Measurements from ENCODE around the gene OXLD1.

The OXLD1 gene

DNA sequence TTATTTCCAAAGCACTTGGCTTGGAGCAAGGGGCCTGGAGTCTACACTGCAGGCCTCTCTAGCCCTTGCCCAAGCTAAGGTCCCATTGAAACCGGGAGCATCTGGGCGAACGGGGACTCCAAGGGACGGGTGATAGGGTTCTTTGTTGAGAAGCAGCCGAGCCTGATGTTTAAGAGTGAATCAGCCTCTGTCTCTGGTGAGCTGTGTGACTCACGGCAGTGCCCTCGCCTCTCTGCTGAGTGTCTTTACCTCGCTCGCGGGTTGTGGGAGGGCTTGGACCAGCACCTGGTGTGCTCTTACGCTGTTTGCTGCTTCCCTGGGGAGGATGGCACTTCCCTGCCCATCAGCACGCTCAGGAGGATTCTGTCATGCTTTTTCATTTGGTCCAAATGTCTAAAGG lies 18.7 kb upstream of the OXLD1 start:
- no peak for DNase-seq (ENCODE audit: low read depth)
- TF ChIP-seq, protein P1, sequence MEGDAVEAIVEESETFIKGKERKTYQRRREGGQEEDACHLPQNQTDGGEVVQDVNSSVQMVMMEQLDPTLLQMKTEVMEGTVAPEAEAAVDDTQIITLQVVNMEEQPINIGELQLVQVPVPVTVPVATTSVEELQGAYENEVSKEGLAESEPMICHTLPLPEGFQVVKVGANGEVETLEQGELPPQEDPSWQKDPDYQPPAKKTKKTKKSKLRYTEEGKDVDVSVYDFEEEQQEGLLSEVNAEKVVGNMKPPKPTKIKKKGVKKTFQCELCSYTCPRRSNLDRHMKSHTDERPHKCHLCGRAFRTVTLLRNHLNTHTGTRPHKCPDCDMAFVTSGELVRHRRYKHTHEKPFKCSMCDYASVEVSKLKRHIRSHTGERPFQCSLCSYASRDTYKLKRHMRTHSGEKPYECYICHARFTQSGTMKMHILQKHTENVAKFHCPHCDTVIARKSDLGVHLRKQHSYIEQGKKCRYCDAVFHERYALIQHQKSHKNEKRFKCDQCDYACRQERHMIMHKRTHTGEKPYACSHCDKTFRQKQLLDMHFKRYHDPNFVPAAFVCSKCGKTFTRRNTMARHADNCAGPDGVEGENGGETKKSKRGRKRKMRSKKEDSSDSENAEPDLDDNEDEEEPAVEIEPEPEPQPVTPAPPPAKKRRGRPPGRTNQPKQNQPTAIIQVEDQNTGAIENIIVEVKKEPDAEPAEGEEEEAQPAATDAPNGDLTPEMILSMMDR (conservative IDR thresholded peaks at IDR 0.05; ENCODE audit: low read depth, low read length) = no peak

DNA sequence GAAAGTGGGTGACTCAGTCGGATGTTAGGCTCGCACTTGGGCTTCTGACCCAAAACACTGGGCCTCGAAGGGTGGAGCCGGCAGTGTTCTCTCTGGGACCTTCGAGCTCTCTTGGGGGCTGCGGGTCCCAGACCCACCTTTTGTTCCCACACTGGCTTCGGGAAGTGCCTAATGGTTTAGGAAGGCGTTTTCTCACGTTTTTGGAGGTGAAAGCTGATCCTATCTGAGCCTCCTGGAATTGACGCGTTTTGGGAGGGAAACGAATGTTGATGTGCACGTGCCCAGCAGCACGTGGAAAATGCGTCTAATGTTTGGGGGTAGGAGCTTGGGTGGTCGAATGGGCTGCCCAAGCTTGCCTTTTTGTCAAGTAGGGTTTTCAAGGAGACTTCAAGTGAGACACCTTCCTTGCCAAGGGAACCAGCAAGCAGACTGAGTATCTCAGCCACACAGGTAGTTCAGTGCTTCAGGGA lies 18.1 kb upstream of the OXLD1 start:
- DNase-seq (ENCODE audit: low read depth) = no peak
- H3K4me3 ChIP-seq (ENCODE audit: low read length) = peak overlapping the region; percentile 90
- TF ChIP-seq, protein P1 (conservative IDR thresholded peaks at IDR 0.05; ENCODE audit: low read depth, low read length) = no peak

More for the DNA sequence above, 18.7 kb upstream of the OXLD1 start:
- peak overlapping the region; percentile 90 for H3K4me3 ChIP-seq (ENCODE audit: low read length)

GRCh38 chr17:81683584-81684441 lies 17.4 kb upstream of the OXLD1 start, which contains the start of the genes ARL16 and HGS:
ARL16 (minus strand) TSS chr17:81683797; CDS start chr17:81683753, 44 bp downstream.
HGS (plus strand) TSS chr17:81684011; CDS start chr17:81684067, 56 bp downstream.
- peak within 1 kb of the TSS; percentile 90 for H3K4me3 ChIP-seq (ENCODE audit: low read length)
- peak; percentile 93 for DNase-seq (ENCODE audit: low read depth)
- TF ChIP-seq, protein P1 (conservative IDR thresholded peaks at IDR 0.05; ENCODE audit: low read depth, low read length) = no peak

DNA sequence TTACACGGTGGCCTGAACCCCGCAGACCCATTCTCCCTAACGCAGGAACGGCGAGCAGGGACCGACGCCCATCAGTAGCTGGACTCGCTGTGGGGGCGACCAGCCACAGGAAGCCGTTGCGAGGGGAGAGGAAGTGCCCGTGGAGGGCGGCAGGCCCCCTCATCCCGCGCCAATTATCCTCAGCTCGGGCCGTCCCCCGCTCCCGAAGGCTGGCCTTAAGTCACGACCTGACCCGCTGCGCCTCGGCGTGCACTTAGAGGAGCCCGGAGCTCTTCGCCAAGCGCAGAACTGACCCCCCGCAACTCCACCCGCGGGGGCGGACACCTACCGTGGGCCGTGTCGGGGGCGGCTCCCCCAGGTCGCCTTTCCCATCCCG lies 16.8 kb upstream of the OXLD1 start:
- H3K4me3 ChIP-seq (ENCODE audit: low read length) = peak overlapping the region; percentile 90
- no peak for DNase-seq (ENCODE audit: low read depth)
- TF ChIP-seq, protein P1 (conservative IDR thresholded peaks at IDR 0.05; ENCODE audit: low read depth, low read length) = no peak

DNA sequence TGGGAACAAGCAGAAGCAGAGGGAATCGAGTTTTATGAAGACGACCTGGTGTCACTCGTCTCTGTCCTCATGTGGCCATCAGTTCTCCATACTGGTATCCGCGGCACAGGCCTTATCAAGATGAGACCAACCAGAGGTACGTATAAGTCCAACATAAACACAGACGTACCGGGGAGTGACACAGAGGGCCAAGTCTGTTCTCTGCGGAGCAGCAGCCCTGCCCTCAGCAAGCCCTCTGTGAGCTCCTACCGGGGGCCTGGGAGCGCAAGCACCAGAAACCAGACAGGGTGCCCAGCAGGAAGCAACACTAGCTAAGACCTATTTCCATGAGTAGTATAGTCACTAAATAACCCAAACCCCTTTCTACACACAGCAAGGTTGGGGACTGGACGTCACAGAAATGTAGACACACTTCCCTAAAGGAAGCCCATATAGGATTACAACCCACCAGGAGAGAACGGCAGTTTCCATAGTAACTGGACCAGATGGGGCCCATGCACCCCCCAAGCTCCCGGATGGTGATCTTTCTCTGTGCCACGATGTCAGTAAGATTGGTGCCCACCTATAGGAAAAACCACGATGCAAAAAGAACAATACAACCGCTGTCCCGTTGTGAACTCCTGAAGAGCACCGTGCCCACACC lies 16.3 kb upstream of the OXLD1 start:
- DNase-seq (ENCODE audit: low read depth) = no peak
- H3K4me3 ChIP-seq (ENCODE audit: low read length) = peak overlapping the region; percentile 90
- TF ChIP-seq, protein P1 (conservative IDR thresholded peaks at IDR 0.05; ENCODE audit: low read depth, low read length) = no peak

DNA sequence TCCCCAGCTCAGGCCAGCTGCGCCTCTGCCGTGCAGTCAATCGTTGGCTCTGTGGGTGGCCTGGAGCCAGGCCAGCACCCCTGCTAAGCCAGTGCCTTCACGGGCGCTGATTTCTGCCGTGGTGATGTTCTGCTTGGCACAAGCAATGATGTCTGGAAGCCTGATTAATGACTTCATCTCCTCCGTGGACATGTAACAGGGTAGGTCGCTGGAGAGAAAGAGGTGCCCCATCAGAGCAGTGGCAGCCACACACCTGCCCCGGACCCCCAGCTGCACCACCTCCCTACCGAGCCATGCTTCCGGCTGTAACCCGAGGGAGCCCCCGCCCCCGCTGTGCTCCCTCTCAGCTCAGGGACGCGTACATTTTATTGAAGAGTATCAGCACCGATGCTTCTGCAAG lies 15.3 kb upstream of the OXLD1 start:
- no peak overlapping the region for H3K4me3 ChIP-seq (ENCODE audit: low read length)
- TF ChIP-seq, protein P1 (conservative IDR thresholded peaks at IDR 0.05; ENCODE audit: low read depth, low read length) = no peak
- DNase-seq (ENCODE audit: low read depth) = no peak

Measured in retinal pigment epithelial cell (primary cell).